Measurements from ENCODE around the gene CFAP100.

Gene CFAP100

DNA sequence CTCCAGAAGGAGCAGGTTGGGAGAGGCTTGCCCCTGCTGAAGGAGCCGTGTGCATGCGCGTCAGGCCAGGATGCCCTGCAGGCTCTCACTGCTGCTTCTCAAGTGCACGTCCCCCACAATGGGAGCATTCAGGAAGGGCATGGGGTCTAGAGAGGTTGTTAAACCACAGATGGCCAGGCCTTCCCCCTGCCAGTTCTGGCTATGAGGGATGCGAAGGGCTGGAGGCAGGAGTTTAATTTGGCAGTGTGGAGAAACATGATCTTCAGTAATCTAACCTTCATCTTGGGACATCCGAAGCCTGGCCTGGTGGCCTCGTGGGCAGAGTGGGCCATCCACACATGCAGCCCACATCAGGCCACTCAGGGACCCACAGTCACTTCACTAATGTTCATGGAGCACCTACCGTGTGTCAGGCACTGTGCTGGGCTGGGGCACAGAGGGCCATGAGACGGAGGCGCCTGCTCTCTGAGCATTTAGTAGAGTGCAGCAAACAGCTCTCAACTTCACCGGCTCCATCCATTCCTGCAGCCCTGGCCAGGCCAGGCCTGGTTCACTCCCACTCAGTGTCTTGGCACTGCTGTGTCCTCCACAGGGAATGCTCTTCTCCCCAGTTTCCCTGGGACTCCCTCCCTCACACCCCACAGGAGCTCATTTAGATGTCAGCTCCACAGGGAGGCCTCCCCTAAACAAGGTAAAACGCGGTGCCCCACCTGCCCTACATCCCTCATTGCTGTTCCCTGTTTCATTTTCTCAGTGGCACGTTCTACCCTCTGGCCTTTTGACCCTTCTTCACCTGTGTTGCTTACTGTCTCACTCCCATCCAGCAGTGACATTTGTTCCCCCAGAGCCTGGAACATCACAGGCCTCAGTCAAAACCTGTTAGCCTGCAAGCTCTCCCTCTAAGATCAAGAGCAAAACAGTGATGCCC, 4.0 kb downstream of the CFAP100 start:
- TF ChIP-seq, protein P1, sequence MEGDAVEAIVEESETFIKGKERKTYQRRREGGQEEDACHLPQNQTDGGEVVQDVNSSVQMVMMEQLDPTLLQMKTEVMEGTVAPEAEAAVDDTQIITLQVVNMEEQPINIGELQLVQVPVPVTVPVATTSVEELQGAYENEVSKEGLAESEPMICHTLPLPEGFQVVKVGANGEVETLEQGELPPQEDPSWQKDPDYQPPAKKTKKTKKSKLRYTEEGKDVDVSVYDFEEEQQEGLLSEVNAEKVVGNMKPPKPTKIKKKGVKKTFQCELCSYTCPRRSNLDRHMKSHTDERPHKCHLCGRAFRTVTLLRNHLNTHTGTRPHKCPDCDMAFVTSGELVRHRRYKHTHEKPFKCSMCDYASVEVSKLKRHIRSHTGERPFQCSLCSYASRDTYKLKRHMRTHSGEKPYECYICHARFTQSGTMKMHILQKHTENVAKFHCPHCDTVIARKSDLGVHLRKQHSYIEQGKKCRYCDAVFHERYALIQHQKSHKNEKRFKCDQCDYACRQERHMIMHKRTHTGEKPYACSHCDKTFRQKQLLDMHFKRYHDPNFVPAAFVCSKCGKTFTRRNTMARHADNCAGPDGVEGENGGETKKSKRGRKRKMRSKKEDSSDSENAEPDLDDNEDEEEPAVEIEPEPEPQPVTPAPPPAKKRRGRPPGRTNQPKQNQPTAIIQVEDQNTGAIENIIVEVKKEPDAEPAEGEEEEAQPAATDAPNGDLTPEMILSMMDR (IDR thresholded peaks at IDR 0.05), result no peak
- no peak for TF ChIP-seq ZFX (IDR thresholded peaks at IDR 0.05; ENCODE audit: borderline replicate concordance)
- no peak overlapping the region for H3K27ac ChIP-seq

DNA sequence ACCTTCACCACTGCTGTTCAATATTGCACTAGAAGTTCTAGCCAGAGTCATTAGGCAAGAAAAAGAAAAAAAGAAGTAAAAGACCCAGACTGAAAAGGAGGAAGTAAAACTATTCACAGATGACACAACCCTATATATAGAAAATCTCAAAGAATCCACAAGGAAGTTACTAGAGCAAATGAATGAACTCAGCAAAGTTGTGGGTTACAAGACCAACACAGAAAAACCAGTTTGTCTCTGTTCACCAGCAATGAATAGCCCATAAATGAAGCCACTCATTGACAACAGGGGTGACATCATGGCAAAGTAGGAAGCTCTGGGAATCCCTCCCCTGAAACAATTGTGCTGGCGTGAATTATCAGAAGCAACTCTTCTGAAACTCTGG, 4.6 kb downstream of the CFAP100 start:
- TF ChIP-seq, protein P1 (IDR thresholded peaks at IDR 0.05), result no peak
- TF ChIP-seq ZFX (IDR thresholded peaks at IDR 0.05; ENCODE audit: borderline replicate concordance), result no peak
- no peak overlapping the region for H3K27ac ChIP-seq

DNA sequence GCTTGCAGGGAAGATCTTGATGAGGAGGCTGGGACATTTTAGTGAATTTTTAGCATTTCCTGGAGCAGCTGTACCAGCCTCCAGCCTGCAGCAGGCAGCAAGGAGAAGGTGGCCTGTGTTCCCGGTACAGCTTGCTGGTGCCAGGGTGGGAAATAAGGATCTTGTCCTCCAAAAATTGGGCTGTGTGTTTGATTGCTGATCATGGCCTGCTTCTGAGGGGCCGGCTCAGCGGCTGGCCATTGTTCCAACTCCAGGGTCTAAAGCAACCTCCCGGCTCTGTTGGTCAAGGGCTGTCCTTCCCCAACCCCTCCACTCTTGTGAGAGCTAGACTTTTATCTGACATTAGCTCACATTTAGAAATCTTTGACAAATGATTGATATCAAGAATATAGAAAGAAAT, 5.0 kb downstream of the CFAP100 start:
- TF ChIP-seq ZFX (IDR thresholded peaks at IDR 0.05; ENCODE audit: borderline replicate concordance), result no peak
- TF ChIP-seq, protein P1 (IDR thresholded peaks at IDR 0.05), result no peak
- no peak overlapping the region for H3K27ac ChIP-seq

DNA sequence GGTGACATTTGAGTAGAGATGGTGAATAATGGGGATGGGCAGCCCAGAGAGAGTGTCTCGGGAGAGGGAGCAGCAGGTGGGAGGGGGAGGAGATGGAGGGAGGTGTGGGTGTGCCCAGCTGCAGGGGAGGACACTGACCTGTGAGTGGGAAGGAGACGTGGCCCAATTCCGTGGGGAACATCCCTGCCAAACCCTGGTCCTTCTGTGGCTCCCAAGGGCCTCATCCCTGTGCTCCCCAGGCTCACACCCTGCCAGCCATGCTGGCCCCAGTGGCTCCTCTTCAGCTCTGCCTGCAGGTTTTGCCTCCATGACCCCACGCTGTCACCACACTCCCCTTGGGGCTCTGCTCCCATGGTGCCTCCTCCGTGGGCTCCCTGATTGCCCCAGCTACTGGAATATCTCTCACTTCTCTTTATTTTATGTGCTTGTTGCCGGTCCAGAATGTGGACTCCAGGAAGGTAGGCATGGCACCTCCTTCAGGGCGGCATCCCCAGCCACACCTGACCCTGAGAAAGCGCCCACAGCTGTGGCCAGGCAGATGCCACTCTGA, 7.0 kb downstream of the CFAP100 start:
- no peak for TF ChIP-seq ZFX (IDR thresholded peaks at IDR 0.05; ENCODE audit: borderline replicate concordance)
- TF ChIP-seq, protein P1 (IDR thresholded peaks at IDR 0.05), result no peak
- H3K27ac ChIP-seq, result no peak overlapping the region

DNA sequence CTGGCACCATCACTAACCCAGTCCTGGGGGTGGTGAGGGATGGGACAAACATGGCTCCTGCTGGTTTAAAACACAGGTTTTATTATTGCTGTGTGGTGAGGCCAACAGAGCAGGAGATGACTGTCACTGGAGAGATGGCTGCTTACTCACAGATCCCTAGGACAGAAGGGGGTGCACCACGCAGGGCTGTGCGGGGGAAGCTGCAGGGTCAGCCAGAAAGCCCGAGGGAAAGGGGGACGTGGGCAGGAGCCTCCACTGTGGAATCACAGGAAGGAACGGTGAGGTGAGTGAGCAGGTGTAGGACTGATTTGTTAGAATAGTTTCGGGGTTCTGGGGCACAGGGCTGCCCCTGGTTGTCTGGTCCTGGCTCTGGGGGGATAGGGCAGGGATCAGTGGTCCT, 7.5 kb downstream of the CFAP100 start:
- no peak overlapping the region for H3K27ac ChIP-seq
- TF ChIP-seq, protein P1 (IDR thresholded peaks at IDR 0.05), result no peak
- TF ChIP-seq ZFX (IDR thresholded peaks at IDR 0.05; ENCODE audit: borderline replicate concordance), result no peak

DNA sequence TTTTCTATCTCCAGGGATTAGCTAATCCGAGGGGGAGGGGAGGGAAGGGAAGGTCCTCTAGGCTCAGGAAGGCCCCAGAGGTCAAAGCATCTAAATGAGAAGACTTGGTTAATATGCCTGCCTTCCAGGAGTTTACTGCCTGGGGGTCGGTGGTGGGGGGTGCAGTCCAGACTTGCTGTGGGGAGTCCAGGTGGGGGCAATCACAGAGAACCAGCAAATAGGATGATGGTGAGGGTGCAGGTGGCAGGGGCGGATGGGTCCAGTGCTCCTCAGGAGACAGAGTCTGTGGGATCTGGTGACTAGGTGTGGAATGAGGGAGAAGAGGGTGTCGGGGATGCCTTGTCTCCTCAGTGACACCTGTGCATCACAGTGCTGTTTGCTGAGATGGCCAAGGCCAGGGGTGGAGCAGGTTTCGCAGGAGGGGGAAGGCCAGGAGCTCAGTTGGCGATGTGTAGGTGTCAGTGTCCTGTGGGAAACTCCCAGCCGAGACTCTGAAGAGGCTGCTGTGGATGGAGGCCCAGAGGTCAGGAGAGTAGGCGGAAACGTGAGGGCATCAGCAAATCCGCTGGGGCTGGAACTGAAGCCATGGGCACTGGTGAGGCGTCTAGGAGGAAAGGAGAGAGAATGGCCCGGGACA, 8.1 kb downstream of the CFAP100 start:
- no peak overlapping the region for H3K27ac ChIP-seq
- no peak for TF ChIP-seq ZFX (IDR thresholded peaks at IDR 0.05; ENCODE audit: borderline replicate concordance)

DNA sequence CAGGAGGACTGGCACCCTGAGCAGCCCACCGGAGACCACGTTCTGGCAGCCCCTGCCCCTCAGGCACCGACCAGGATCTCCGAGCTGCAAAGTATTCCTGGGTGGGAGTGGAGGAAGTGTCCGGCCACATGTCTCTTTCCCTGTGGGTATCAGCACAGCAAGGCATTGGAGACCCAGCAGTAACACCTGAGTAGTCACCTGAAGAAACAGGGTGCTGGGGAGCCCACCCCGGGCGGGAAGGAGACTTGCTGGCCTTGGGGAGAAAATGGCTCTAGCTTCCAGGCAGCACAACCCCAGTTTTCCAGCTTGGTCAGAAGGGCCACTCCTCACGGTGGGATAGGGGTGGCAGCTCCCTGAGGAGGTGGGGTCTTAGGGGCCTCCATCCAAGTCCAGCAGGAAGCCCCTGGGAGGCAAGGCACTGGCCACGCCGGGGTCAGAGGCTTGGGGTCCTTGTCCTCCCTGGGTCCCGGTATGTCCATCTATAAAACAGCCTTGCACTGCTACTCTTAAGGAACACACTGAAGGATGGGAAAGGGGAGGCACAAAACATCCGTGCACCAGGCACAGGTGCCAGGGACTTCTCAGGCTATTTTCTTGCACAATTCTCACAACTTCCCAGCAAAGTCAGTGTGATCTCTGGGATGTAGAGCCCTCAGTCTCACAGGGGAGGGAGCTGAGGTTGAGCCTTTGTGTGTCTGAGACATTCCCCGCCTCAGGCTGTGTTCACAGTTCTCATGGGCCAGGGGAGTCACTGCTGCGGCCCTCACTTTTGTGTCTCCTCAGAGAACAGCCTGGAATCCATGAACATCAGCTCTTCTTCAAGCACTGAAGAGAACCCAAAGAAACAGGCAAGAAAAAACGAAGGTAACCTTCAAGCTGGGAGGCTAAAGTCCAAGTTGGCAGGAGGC, 11.9 kb downstream of the CFAP100 start:
- H3K27ac ChIP-seq, result no peak overlapping the region

More for the DNA sequence above, 11.9 kb downstream of the CFAP100 start:
- TF ChIP-seq ZFX (IDR thresholded peaks at IDR 0.05; ENCODE audit: borderline replicate concordance), result no peak
- TF ChIP-seq, protein P1 (IDR thresholded peaks at IDR 0.05), result no peak
